ENCODE results near the gene DMAP1. TPM values are rescaled to one million over a fixed set of nuclear protein-coding genes. Genes with fewer than 3 reads are reported as not detected.
A peak's percentile ranks its signal among the peaks of the same experiment; 100 is the strongest.

Gene DMAP1
- total and polyA plus RNA-seq, 9 of the 15 experiments (the other 6 are each of a cell fraction or from before 2014, with no cell fraction given), result 1.5 to 51.2 (median 30.3) TPM

GRCh38 chr1:44223187-44223610 lies 9.9 kb downstream of the DMAP1 start:
- no peaks in the 10 kb centered on the region for H3K9me3 ChIP-seq (replicated peaks; ENCODE audit: control insufficient read depth, insufficient read depth, low read depth, low read length)
- H3K27me3 ChIP-seq (ENCODE audit: control insufficient read depth in 2 of 2, insufficient read depth in 2 of 2, low read length in 2 of 2), result no peaks in the 10 kb centered on the region
- H3K4me3 ChIP-seq, result no peak overlapping the region
- peaks cover 10 to 12% of the 10 kb centered on the region in 2 experiments; a peak in 4 of 5 replicates for H3K4me1 ChIP-seq (replicated peaks in 1 of 2; ENCODE audit: control insufficient read depth in 2 of 2, insufficient read depth in 2 of 2, low read length in 2 of 2)
- peaks cover 2% of the 10 kb centered on the region for H3K9me1 ChIP-seq (ENCODE audit: control insufficient read depth, insufficient read depth, low read length)
- no peaks in the 10 kb centered on the region for H3K79me2 ChIP-seq (ENCODE audit: control insufficient read depth, insufficient read depth, low read length)
- H4K20me1 ChIP-seq (replicated peaks; ENCODE audit: control insufficient read depth, insufficient read depth, low read length), result no peaks in the 10 kb centered on the region; the same call in 1 of the 2 replicates
- in situ Hi-C loops (cut with MboI), result loop anchor here (10.0 kb wide), 1 partner anchor 372 kb away; no protein-coding TSS in a partner anchor
- TF ChIP-seq NR0B1 (IDR thresholded peaks at IDR 0.05; ENCODE audit: partially characterized antibody) (no peak), HOXB6 (CRISPR knock-in tag; IDR thresholded peaks at IDR 0.05; ENCODE audit: borderline replicate concordance) (no peak), CTBP1 (IDR thresholded peaks at IDR 0.05; ENCODE audit: borderline replicate concordance) (no peak), STAG1 (CRISPR knock-in tag; IDR thresholded peaks at IDR 0.05; ENCODE audit: borderline replicate concordance) (no peak), NCOR1 (IDR thresholded peaks at IDR 0.05) (no peak), ZNF408 (CRISPR knock-in tag; IDR thresholded peaks at IDR 0.05; ENCODE audit: low read depth) (no peak), XRCC5 (IDR thresholded peaks at IDR 0.05; ENCODE audit: low read depth, low read length) (no peak), GATAD2B (IDR thresholded peaks at IDR 0.05; ENCODE audit: borderline replicate concordance) (no peak), CCNT2 (IDR thresholded peaks at IDR 0.05; ENCODE audit: borderline replicate concordance, extremely low read depth, insufficient read length, low read depth, low read length) (no peak), NR4A1 (CRISPR knock-in tag; IDR thresholded peaks at IDR 0.05) (no peak), NR4A1 (tag; IDR thresholded peaks at IDR 0.05) (no peak), TCF15 (CRISPR knock-in tag; IDR thresholded peaks at IDR 0.05) (no peak), HDGF (IDR thresholded peaks at IDR 0.05) (no peak), E4F1 (CRISPR knock-in tag; IDR thresholded peaks at IDR 0.05; ENCODE audit: borderline replicate concordance) (no peak), C11orf30 (IDR thresholded peaks at IDR 0.05; ENCODE audit: low read depth) (no peak), FOXA3 (CRISPR knock-in tag; conservative IDR thresholded peaks at IDR 0.05 in 1 of 2, IDR thresholded peaks at IDR 0.05 in 1 of 2) (no peak), MIER1 (IDR thresholded peaks at IDR 0.05; ENCODE audit: low read depth) (no peak), SNAPC5 (CRISPR knock-in tag; IDR thresholded peaks at IDR 0.05) (no peak)
- FAIRE-seq (no peak), DNase-seq (ENCODE audit: extremely low read depth in 1 of 4, low spot score in 3 of 4) (no peak), ATAC-seq (no peak)
- intact Hi-C loops (cut with micrococcal nuclease), result no loop called here
- ChIA-PET POLR2A (interaction anchor here (1.3 to 4.1 kb wide), 2 partner anchors 12 to 15 kb away, joined by 3 to 14 read pairs; no protein-coding TSS in a partner anchor), CTCF (ENCODE audit: low intra/inter-chr PET ratio) (no interaction called here)
- BruUV-seq (replicated peaks), result no TSS peak
- H3K9ac ChIP-seq (ENCODE audit: insufficient read depth in 1 of 2, low read depth in 2 of 2, low read length in 2 of 2), result 0 out of 4 replicates have a peak overlapping the region, but pooled peaks of 1 of the 2 experiments have one; percentile 10
- H3K27ac ChIP-seq (ENCODE audit: extremely low read depth, low read depth, low read length), result no peak overlapping the region
- H2AFZ ChIP-seq (ENCODE audit: low read depth, low read length), result no peak overlapping the region
- peaks cover 41% of the 10 kb centered on the region; the same call in 2 of the 3 replicates for H3K36me3 ChIP-seq (ENCODE audit: control insufficient read depth, insufficient read depth, low read length)
- 82% methylated on average over 10 of the region's 11 CpGs for WGBS (ENCODE audit: insufficient coverage, low coverage, missing lambda C conversion rate)
- no peak overlapping the region for H3K4me2 ChIP-seq (ENCODE audit: insufficient read depth, low read length)

Measured in K562 (cell line).